GM19397 (cell line): Measurements from ENCODE around the gene IFIH1.

Source experiments
- ATAC-seq: cut with Tn5 transposase; IDR thresholded peaks from one replicate; pipeline ENCODE4 v1.9.1; 2021; ENCODE audit warnings: mild to moderate bottlenecking, moderate library complexity; ENCODE audit not compliant: unreplicated experiment

Gene IFIH1

GRCh38 chr2:162219426-162219825 lies 99.1 kb downstream of the IFIH1 start:
- ATAC-seq, result no peak

GRCh38 chr2:162217598-162217997 lies 100.9 kb downstream of the IFIH1 start:
- ATAC-seq, result no peak
